Measurements from ENCODE around the gene CPNE5.

- TF ChIP-seq POLR2A (IDR thresholded peaks at IDR 0.05): no peak
- no peak for TF ChIP-seq POLR2AphosphoS5 (IDR thresholded peaks at IDR 0.05)
These were observed 50.5 kb downstream of the CPNE5 start for GRCh38 chr6:36788768-36789167.

All from transverse colon (tissue), 3 donors.